SK-N-SH (cell line): ENCODE data around the gene HEBP1. TPM values are rescaled to one million over a fixed set of nuclear protein-coding genes. Genes with fewer than 3 reads are reported as not detected.
A peak's percentile ranks its signal among the peaks of the same experiment; 100 is the strongest.

Source experiments
- CTCF ChIA-PET: fragments of 300-600, 350-600 bp; formaldehyde crosslinking; extraction: SDS; loops from one replicate; lab custom pipeline; 2021; lab: Yijun Ruan, JAX
- POLR2A ChIA-PET: fragments of 350-600 bp; sonication (Branson Sonifier 250); formaldehyde crosslinking; extraction: SDS; loops from one replicate; lab custom pipeline; 2020; ENCODE audit warnings: antibody characterized with exemption, inconsistent platforms; lab: Yijun Ruan, JAX
- DNase-seq: peaks from one replicate; pipeline ENCODE4 v3.0.0; 2012
- H2AFZ ChIP-seq: fragments of 200-600 bp; sonication (generic); 2 replicates; pipeline ENCODE4 v1.8.1; 2016; ENCODE audit warnings: antibody characterized with exemption, mild to moderate bottlenecking, low read depth
- H3F3A ChIP-seq: fragments of 200-600 bp; sonication (generic); replicated peaks from 2 replicates; pipeline ENCODE3; 2016; ENCODE audit warnings: antibody characterized with exemption, mild to moderate bottlenecking; ENCODE audit not compliant: insufficient read depth
- H3K27ac ChIP-seq, 2 experiments: fragments of 200-500 bp in 1 of 2; fragments of 200-600 bp in 1 of 2; sonication (Bioruptor generic) in 1 of 2; sonication (generic), shearing (Covaris generic) in 1 of 2; 2 replicates each; pipeline versions ENCODE4 v1.5.1 to v1.6.1; 2014 to 2016; ENCODE audit warnings: low read depth in 2 of 2, inconsistent platforms in 1 of 2, low read length in 1 of 2, mild to moderate bottlenecking in 1 of 2, mixed read lengths in 1 of 2
- H3K27me3 ChIP-seq: fragments of 200-600 bp; sonication (generic), shearing (Covaris generic); 2 replicates; pipeline ENCODE4 v1.6.1; 2016; ENCODE audit warnings: mixed run types; ENCODE audit not compliant: insufficient read depth
- H3K36me3 ChIP-seq, 2 experiments: fragments of 200-500 bp in 1 of 2; fragments of 200-600 bp in 1 of 2; sonication (Bioruptor generic) in 1 of 2; sonication (generic) in 1 of 2; replicated peaks in 1 of 2; 2 replicates each; pipeline versions ENCODE3 to v1.5.1; 2014 to 2016; ENCODE audit warnings: low read length in 1 of 2, mild to moderate bottlenecking in 1 of 2; ENCODE audit not compliant: insufficient read depth in 2 of 2, control insufficient read depth in 1 of 2
- H3K4me1 ChIP-seq, 2 experiments: fragments of 200-500 bp in 1 of 2; fragments of 200-600 bp in 1 of 2; sonication (Bioruptor generic) in 1 of 2; sonication (generic), shearing (Covaris generic) in 1 of 2; 2 replicates each; pipeline versions ENCODE4 v1.5.1 to v1.6.1; 2014 to 2016; ENCODE audit warnings: low read depth in 1 of 2, low read length in 1 of 2, mixed run types in 1 of 2; ENCODE audit not compliant: insufficient read depth in 2 of 2, control insufficient read depth in 1 of 2
- H3K4me2 ChIP-seq: fragments of 200-600 bp; sonication (generic), shearing (Covaris generic); 2 replicates; pipeline ENCODE4 v1.6.1; 2017; ENCODE audit warnings: mixed run types
- H3K4me3 ChIP-seq, 2 experiments: fragments of 200-500 bp in 1 of 2; fragments of 200-600 bp in 1 of 2; sonication (Bioruptor generic) in 1 of 2; sonication (generic), shearing (Covaris generic) in 1 of 2; 2 replicates each; pipeline versions ENCODE4 v1.5.1 to v1.8.1; 2014 to 2016; ENCODE audit warnings: low read depth in 2 of 2, inconsistent platforms in 1 of 2, low read length in 1 of 2, mild to moderate bottlenecking in 1 of 2, mixed read lengths in 1 of 2, moderate library complexity in 1 of 2
- H3K79me2 ChIP-seq: fragments of 200-600 bp; sonication (generic); 2 replicates; pipeline ENCODE4 v1.8.1; 2017; ENCODE audit warnings: mild to moderate bottlenecking; ENCODE audit not compliant: insufficient read depth
- H3K9ac ChIP-seq: fragments of 200-600 bp; sonication (generic); 2 replicates; pipeline ENCODE4 v1.6.1; 2017; ENCODE audit warnings: mixed run types
- H3K9me2 ChIP-seq: fragments of 200-600 bp; sonication (generic); 2 replicates; pipeline ENCODE4 v1.6.1; 2017; ENCODE audit warnings: mixed run types
- H3K9me3 ChIP-seq: fragments of 200-600 bp; sonication (generic); 2 replicates; pipeline ENCODE4 v1.6.1; 2017; ENCODE audit warnings: mixed run types, mild to moderate bottlenecking, moderate library complexity
- H4K20me1 ChIP-seq: fragments of 200-600 bp; sonication (generic); 2 replicates; pipeline ENCODE4 v1.6.1; 2017; ENCODE audit warnings: mild to moderate bottlenecking, mixed run types; ENCODE audit not compliant: insufficient read depth
- ELF1 ChIP-seq: IDR thresholded peaks from 2 replicates; pipeline ENCODE4 v1.4.0; 2012
- FOSL2 ChIP-seq: IDR thresholded peaks from 2 replicates; pipeline ENCODE4 v1.4.0; 2012; ENCODE audit warnings: low read depth, mild to moderate bottlenecking, moderate library complexity, borderline replicate concordance
- FOXM1 ChIP-seq: IDR thresholded peaks from 2 replicates; pipeline ENCODE4 v1.4.0; 2012; ENCODE audit warnings: low read depth, mild to moderate bottlenecking
- GATA2 ChIP-seq: sonication (generic); formaldehyde crosslinking; IDR thresholded peaks from 2 replicates; pipeline ENCODE4 v1.5.0; 2020; ENCODE audit warnings: mild to moderate bottlenecking, missing genetic modification reagents
- JUND ChIP-seq: IDR thresholded peaks from 2 replicates; pipeline ENCODE4 v1.4.0; 2012
- MEF2A ChIP-seq: IDR thresholded peaks from 2 replicates; pipeline ENCODE4 v1.4.0; 2012; ENCODE audit warnings: low read depth, borderline replicate concordance
- MXI1 ChIP-seq: IDR thresholded peaks from 2 replicates; pipeline ENCODE4 v1.6.1; 2012; ENCODE audit warnings: mild to moderate bottlenecking, low read depth, low read length, improper control_type of control experiment
- NRF1 ChIP-seq: IDR thresholded peaks from 2 replicates; pipeline ENCODE4 v1.6.1; 2012; ENCODE audit warnings: low read depth, mild to moderate bottlenecking, low read length
- POLR2AphosphoS5 ChIP-seq: IDR thresholded peaks from 2 replicates; pipeline ENCODE4 v1.6.1; 2012; ENCODE audit warnings: low read depth, low read length
- RCOR1 ChIP-seq: fragments of 150-350 bp; IDR thresholded peaks from 2 replicates; pipeline ENCODE4 v1.6.1; 2017; ENCODE audit warnings: antibody characterized with exemption, low read length
- SIN3A ChIP-seq: IDR thresholded peaks from 2 replicates; pipeline ENCODE4 v1.6.1; 2012; ENCODE audit warnings: low read depth, mild to moderate bottlenecking, low read length, moderate library complexity, borderline replicate concordance
- SMC3 ChIP-seq: IDR thresholded peaks from 2 replicates; pipeline ENCODE4 v1.6.1; 2012; ENCODE audit warnings: low read depth, low read length, improper control_type of control experiment
- TAF1 ChIP-seq: IDR thresholded peaks from 2 replicates; pipeline ENCODE4 v1.6.1; 2012; ENCODE audit warnings: low read depth, mild to moderate bottlenecking, low read length, moderate library complexity, borderline replicate concordance
- TCF12 ChIP-seq: IDR thresholded peaks from 2 replicates; pipeline ENCODE4 v1.4.0; 2012
- YY1 ChIP-seq: IDR thresholded peaks from 2 replicates; pipeline ENCODE4 v1.4.0; 2012; ENCODE audit warnings: low read depth, mild to moderate bottlenecking
- WGBS: methylation state at CpG from one replicate; pipeline ENCODE4 v1.1.6; 2017; ENCODE audit warnings: low lambda C conversion rate; 5-methylcytosine and 5-hydroxymethylcytosine counted together
- polyA plus RNA-seq, 3 experiments: library from polyadenylated mRNA; depleted of rRNA; stranded (reverse); fragments of >200 nt; gene quantifications; 2 replicates each; pipeline ENCODE4 v1.2.3, GENCODE V29; 2012
- TF ChIP-seq, protein P1 (sequence below): IDR thresholded peaks from 2 replicates; pipeline ENCODE4; 2012
- TF ChIP-seq, protein P2 (sequence below): IDR thresholded peaks from 2 replicates; pipeline ENCODE4 v1.4.0; 2012; ENCODE audit warnings: low read depth, borderline replicate concordance
- TF ChIP-seq, protein P3 (sequence below): IDR thresholded peaks from 2 replicates; pipeline ENCODE4 v1.4.0; 2012; ENCODE audit warnings: low read depth
- TF ChIP-seq, protein P4 (sequence below): fragments of 200-600 bp; sonication (generic); IDR thresholded peaks from 2 replicates; pipeline ENCODE4 v1.6.1; 2017; ENCODE audit warnings: antibody characterized with exemption, mild to moderate bottlenecking, moderate library complexity
- TF ChIP-seq, protein P5 (sequence below): fragments of 150-350 bp; IDR thresholded peaks from 2 replicates; pipeline ENCODE4 v1.6.1; 2017; ENCODE audit warnings: antibody characterized with exemption, low read length, low read depth, borderline replicate concordance

Gene HEBP1
- polyA plus RNA-seq, 1 of the 3 experiments (the other 2 are of a cell fraction) = 17.9 TPM

DNA sequence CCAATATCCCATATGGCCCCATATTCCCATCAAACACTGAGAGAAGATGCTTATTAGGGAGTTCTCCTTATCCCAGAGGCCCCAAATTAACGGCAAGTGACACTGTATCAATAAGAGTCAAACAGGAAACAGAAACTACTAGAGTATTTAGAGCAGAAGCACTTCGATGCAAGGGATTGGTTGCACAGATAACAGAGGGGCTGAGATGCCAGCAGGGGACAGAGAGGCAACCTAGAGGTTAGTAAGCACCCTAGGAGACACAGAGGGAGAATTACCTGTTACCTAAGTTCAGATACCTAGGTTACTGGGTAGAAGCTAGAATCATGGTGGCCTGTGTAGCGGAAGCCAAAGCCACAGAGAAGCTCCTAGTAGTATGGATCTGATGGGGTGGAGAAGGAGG, 2.9 kb downstream of the HEBP1 start:
- no peak overlapping the region for H3K27ac ChIP-seq
- H3K4me3 ChIP-seq = no peak overlapping the region
- H3K9ac ChIP-seq = no peak overlapping the region
- H3K4me2 ChIP-seq = no peak overlapping the region
- 86% methylated on average over 3 of the region's 3 CpGs for WGBS
- no peak for DNase-seq
- no peaks in the 10 kb centered on the region for H3K9me2 ChIP-seq
- H3K27me3 ChIP-seq = no peaks in the 10 kb centered on the region
- no peaks in the 10 kb centered on the region for H4K20me1 ChIP-seq
- H3K79me2 ChIP-seq = peaks cover 38% of the 10 kb centered on the region
- TF ChIP-seq POLR2AphosphoS5 = no peak
- TF ChIP-seq YY1 = no peak
- TF ChIP-seq ELF1 = no peak
- TF ChIP-seq, protein P1, sequence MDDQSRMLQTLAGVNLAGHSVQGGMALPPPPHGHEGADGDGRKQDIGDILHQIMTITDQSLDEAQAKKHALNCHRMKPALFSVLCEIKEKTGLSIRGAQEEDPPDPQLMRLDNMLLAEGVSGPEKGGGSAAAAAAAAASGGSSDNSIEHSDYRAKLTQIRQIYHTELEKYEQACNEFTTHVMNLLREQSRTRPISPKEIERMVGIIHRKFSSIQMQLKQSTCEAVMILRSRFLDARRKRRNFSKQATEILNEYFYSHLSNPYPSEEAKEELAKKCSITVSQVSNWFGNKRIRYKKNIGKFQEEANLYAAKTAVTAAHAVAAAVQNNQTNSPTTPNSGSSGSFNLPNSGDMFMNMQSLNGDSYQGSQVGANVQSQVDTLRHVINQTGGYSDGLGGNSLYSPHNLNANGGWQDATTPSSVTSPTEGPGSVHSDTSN = no peak
- TF ChIP-seq TAF1 = no peak
- TF ChIP-seq, protein P2, sequence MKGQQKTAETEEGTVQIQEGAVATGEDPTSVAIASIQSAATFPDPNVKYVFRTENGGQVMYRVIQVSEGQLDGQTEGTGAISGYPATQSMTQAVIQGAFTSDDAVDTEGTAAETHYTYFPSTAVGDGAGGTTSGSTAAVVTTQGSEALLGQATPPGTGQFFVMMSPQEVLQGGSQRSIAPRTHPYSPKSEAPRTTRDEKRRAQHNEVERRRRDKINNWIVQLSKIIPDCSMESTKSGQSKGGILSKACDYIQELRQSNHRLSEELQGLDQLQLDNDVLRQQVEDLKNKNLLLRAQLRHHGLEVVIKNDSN = no peak
- no peak for TF ChIP-seq FOXM1
- TF ChIP-seq GATA2 = no peak
- TF ChIP-seq MXI1 = no peak
- no peak for TF ChIP-seq JUND
- no peak overlapping the region for H2AFZ ChIP-seq
- ChIA-PET POLR2A (no interaction called here), CTCF (interaction anchor here (1.7 to 2.3 kb wide), 2 partner anchors 12 to 80 kb away, joined by 7 read pairs; no protein-coding TSS in a partner anchor)
- no peaks in the 10 kb centered on the region for H3K9me3 ChIP-seq
- peaks cover 6 to 18% of the 10 kb centered on the region in 2 experiments; a peak in 3 of 4 replicates for H3K4me1 ChIP-seq
- H3F3A ChIP-seq = peaks cover 10% of the 10 kb centered on the region
- H3K36me3 ChIP-seq = no peaks in the 10 kb centered on the region

DNA sequence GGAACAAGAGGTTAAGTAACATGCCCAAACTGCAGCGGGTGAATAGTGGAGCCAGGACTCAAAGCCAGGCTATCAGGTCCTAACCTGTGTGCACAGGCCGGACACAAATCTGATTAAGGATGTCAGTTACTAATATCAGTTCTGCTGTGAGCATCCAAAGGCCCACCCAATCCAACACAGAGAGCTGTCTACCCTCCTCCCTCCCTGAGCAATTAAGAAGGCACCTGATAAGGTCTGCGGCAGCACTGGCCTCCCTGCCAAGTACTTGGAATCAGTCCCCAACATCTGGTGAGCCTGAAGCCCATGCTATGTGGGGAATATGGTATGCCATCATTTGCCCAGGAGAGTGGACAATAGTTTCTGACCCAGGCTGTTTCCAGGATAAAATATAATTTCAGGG, 3.9 kb downstream of the HEBP1 start:
- Histone ChIP-seq H3K9me2 (no peaks in the 10 kb centered on the region), H3K9me3 (no peaks in the 10 kb centered on the region), H4K20me1 (no peaks in the 10 kb centered on the region), H3K4me2 (no peak overlapping the region), H2AFZ (no peak overlapping the region), H3K9ac (no peak overlapping the region), H3K4me3 (no peak overlapping the region), H3F3A (peaks cover 10% of the 10 kb centered on the region), H3K27me3 (no peaks in the 10 kb centered on the region), H3K36me3 (no peaks in the 10 kb centered on the region), H3K27ac (no peak overlapping the region), H3K4me1 (peaks cover 6 to 13% of the 10 kb centered on the region in 2 experiments; a peak in 3 of 4 replicates), H3K79me2 (peaks cover 34% of the 10 kb centered on the region)
- DNase-seq = peak; percentile 21
- 95% methylated on average over 3 of the region's 3 CpGs for WGBS
- CTCF ChIA-PET = interaction anchor here (1.7 kb wide), 1 partner anchor 11 kb away, joined by 7 read pairs; no protein-coding TSS in a partner anchor
- POLR2A ChIA-PET = no interaction called here
- TF ChIP-seq SMC3 = no peak
- TF ChIP-seq GATA2 = no peak
- TF ChIP-seq, protein P3, sequence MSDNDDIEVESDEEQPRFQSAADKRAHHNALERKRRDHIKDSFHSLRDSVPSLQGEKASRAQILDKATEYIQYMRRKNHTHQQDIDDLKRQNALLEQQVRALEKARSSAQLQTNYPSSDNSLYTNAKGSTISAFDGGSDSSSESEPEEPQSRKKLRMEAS = no peak
- TF ChIP-seq, protein P4, sequence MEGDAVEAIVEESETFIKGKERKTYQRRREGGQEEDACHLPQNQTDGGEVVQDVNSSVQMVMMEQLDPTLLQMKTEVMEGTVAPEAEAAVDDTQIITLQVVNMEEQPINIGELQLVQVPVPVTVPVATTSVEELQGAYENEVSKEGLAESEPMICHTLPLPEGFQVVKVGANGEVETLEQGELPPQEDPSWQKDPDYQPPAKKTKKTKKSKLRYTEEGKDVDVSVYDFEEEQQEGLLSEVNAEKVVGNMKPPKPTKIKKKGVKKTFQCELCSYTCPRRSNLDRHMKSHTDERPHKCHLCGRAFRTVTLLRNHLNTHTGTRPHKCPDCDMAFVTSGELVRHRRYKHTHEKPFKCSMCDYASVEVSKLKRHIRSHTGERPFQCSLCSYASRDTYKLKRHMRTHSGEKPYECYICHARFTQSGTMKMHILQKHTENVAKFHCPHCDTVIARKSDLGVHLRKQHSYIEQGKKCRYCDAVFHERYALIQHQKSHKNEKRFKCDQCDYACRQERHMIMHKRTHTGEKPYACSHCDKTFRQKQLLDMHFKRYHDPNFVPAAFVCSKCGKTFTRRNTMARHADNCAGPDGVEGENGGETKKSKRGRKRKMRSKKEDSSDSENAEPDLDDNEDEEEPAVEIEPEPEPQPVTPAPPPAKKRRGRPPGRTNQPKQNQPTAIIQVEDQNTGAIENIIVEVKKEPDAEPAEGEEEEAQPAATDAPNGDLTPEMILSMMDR = no peak
- TF ChIP-seq NRF1 = no peak
- TF ChIP-seq FOSL2 = no peak
- TF ChIP-seq, protein P5, sequence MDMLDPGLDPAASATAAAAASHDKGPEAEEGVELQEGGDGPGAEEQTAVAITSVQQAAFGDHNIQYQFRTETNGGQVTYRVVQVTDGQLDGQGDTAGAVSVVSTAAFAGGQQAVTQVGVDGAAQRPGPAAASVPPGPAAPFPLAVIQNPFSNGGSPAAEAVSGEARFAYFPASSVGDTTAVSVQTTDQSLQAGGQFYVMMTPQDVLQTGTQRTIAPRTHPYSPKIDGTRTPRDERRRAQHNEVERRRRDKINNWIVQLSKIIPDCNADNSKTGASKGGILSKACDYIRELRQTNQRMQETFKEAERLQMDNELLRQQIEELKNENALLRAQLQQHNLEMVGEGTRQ = no peak
- TF ChIP-seq MEF2A = no peak
- no peak for TF ChIP-seq TCF12
- no peak for TF ChIP-seq RCOR1
- no peak for TF ChIP-seq SIN3A
- TF ChIP-seq ELF1 = no peak
